H1 (cell line): ENCODE measurements around the gene RMP24.

Source experiments
- CTCF ChIA-PET: fragments of 300-600 bp; sonication (Branson Sonifier 250); formaldehyde crosslinking; loops from one replicate; lab custom pipeline; 2021; ENCODE audit not compliant: partially characterized antibody; lab: Charles Lee
- POLR2A ChIA-PET: fragments of 300-600 bp; sonication (Branson Sonifier 250); formaldehyde crosslinking; loops from one replicate; lab custom pipeline; 2021; ENCODE audit warnings: inconsistent platforms; ENCODE audit not compliant: partially characterized antibody; lab: Charles Lee
- DNase-seq, 2 experiments: peaks; one replicate each; pipeline versions ENCODE4 v3.0.0 to v3.0.0-alpha.2; 2010 to 2022; ENCODE audit warnings: low spot score in 2 of 2, low read depth in 1 of 2, mixed read lengths in 1 of 2
- FAIRE-seq: peaks from 2 replicates; lab custom pipeline; 2011; peaks lifted over from hg19 to GRCh38; lab: Jason Lieb, UNC
- H2AFZ ChIP-seq: 2 replicates; pipeline ENCODE4 v1.8.1; 2012; ENCODE audit warnings: low read length, inconsistent platforms
- H2AK5ac ChIP-seq: 2 replicates; pipeline ENCODE4 v1.6.1; 2013; ENCODE audit warnings: low read depth, low read length
- H2BK120ac ChIP-seq: replicated peaks from 2 replicates; pipeline ENCODE3; 2013; ENCODE audit warnings: low read depth, low read length, inconsistent platforms
- H2BK12ac ChIP-seq: 2 replicates; pipeline ENCODE4 v1.6.1; 2013; ENCODE audit warnings: low read depth, low read length
- H2BK15ac ChIP-seq: 2 replicates; pipeline ENCODE4 v1.6.1; 2013; ENCODE audit warnings: low read length
- H2BK20ac ChIP-seq: 2 replicates; pipeline ENCODE4 v1.6.1; 2013; ENCODE audit warnings: low read length
- H2BK5ac ChIP-seq: 2 replicates; pipeline ENCODE4 v1.6.1; 2013; ENCODE audit warnings: low read depth, low read length
- H3K14ac ChIP-seq: 2 replicates; pipeline ENCODE4 v1.6.1; 2013; ENCODE audit warnings: inconsistent platforms; ENCODE audit not compliant: insufficient read length
- H3K18ac ChIP-seq: 2 replicates; pipeline ENCODE4 v1.6.1; 2013; ENCODE audit warnings: low read length; ENCODE audit errors: extremely low read depth
- H3K23ac ChIP-seq: 2 replicates; pipeline ENCODE4 v1.6.1; 2013; ENCODE audit warnings: inconsistent platforms; ENCODE audit not compliant: insufficient read length
- H3K23me2 ChIP-seq: 2 replicates; pipeline ENCODE4 v1.6.1; 2013; ENCODE audit warnings: low read depth, low read length
- H3K27ac ChIP-seq: 2 replicates; pipeline ENCODE4 v1.6.1; 2011; ENCODE audit warnings: low read depth, low read length, inconsistent platforms
- H3K27me3 ChIP-seq, 4 experiments: replicated peaks in 1 of 4; 1 replicate in 1 of 4; 2 replicates in 3 of 4; pipeline versions ENCODE4 v1.6.1 to v1.8.1; 2011 to 2013; ENCODE audit warnings: low read length in 3 of 4, mild to moderate bottlenecking in 3 of 4, inconsistent platforms in 2 of 4, mixed read lengths in 2 of 4, moderate library complexity in 1 of 4; ENCODE audit not compliant: control insufficient read depth in 3 of 4, insufficient read depth in 3 of 4; ENCODE audit errors: extremely low read depth in 1 of 4
- H3K36me3 ChIP-seq, 4 experiments: 2 replicates each; pipeline versions ENCODE4 v1.6.1 to v1.8.1; 2011 to 2013; ENCODE audit warnings: mild to moderate bottlenecking in 4 of 4, low read length in 3 of 4, moderate library complexity in 2 of 4, control low read depth in 1 of 4, inconsistent platforms in 1 of 4; ENCODE audit not compliant: insufficient read depth in 4 of 4, control insufficient read depth in 2 of 4
- H3K4ac ChIP-seq: replicated peaks from 2 replicates; pipeline ENCODE3; 2013; ENCODE audit warnings: low read length, low read depth, mixed read lengths, inconsistent platforms; ENCODE audit not compliant: insufficient read length
- H3K4me1 ChIP-seq, 4 experiments: replicated peaks in 1 of 4; 1 replicate in 1 of 4; 2 replicates in 3 of 4; pipeline versions ENCODE4 v1.6.1 to v1.8.1; 2011 to 2013; ENCODE audit warnings: low read length in 3 of 4, inconsistent platforms in 2 of 4, mixed read lengths in 1 of 4; ENCODE audit not compliant: insufficient read depth in 4 of 4, control insufficient read depth in 3 of 4
- H3K4me2 ChIP-seq, 2 experiments: 2 replicates each; pipeline versions ENCODE4 v1.6.1 to v1.8.1; 2011 to 2013; ENCODE audit warnings: low read depth in 2 of 2, low read length in 2 of 2, control low read depth in 1 of 2, inconsistent platforms in 1 of 2, mild to moderate bottlenecking in 1 of 2; ENCODE audit not compliant: insufficient read depth in 1 of 2
- H3K4me3 ChIP-seq, 4 experiments: fragments of 200-600, 300-600 bp in 1 of 4; sonication (generic), shearing (Covaris generic), sonication (Bioruptor Twin) in 1 of 4; 2 replicates each; pipeline versions ENCODE4 v1.5.1 to v1.8.1; 2011 to 2016; ENCODE audit warnings: low read length in 4 of 4, low read depth in 3 of 4, control low read depth in 2 of 4, inconsistent platforms in 2 of 4, mild to moderate bottlenecking in 2 of 4, mixed read lengths in 1 of 4, moderate library complexity in 1 of 4; ENCODE audit not compliant: insufficient read depth in 2 of 4; ENCODE audit errors: extremely low read depth in 1 of 4
- H3K56ac ChIP-seq: replicated peaks from 2 replicates; pipeline ENCODE3; 2013; ENCODE audit warnings: low read depth, mild to moderate bottlenecking, mixed read lengths, low read length, inconsistent platforms; ENCODE audit not compliant: insufficient read length
- H3K79me1 ChIP-seq: 2 replicates; pipeline ENCODE4 v1.6.1; 2013; ENCODE audit warnings: low read depth, low read length, control low read depth
- H3K79me2 ChIP-seq, 2 experiments: 2 replicates each; pipeline versions ENCODE4 v1.6.1 to v1.8.1; 2012 to 2013; ENCODE audit warnings: low read length in 2 of 2, mild to moderate bottlenecking in 2 of 2, inconsistent platforms in 1 of 2; ENCODE audit not compliant: insufficient read depth in 2 of 2, control insufficient read depth in 1 of 2
- H3K9ac ChIP-seq, 4 experiments: replicated peaks in 1 of 4; 1 replicate in 1 of 4; 2 replicates in 3 of 4; pipeline versions ENCODE4 v1.6.1 to v1.8.1; 2011 to 2013; ENCODE audit warnings: low read depth in 3 of 4, low read length in 3 of 4, control low read depth in 2 of 4, mild to moderate bottlenecking in 2 of 4, moderate library complexity in 2 of 4, inconsistent platforms in 1 of 4; ENCODE audit errors: extremely low read depth in 1 of 4
- H3K9me3 ChIP-seq, 2 experiments: 2 replicates each; pipeline versions ENCODE4 v1.6.1 to v1.8.1; 2012 to 2013; ENCODE audit warnings: mild to moderate bottlenecking in 2 of 2, moderate library complexity in 2 of 2, control low read depth in 1 of 2, inconsistent platforms in 1 of 2, low read depth in 1 of 2, low read length in 1 of 2, mixed read lengths in 1 of 2; ENCODE audit not compliant: insufficient read depth in 2 of 2
- H4K20me1 ChIP-seq, 2 experiments: replicated peaks in 1 of 2; 2 replicates each; pipeline versions ENCODE3 to v1.8.1; 2011 to 2013; ENCODE audit warnings: inconsistent platforms in 2 of 2, low read length in 2 of 2, mild to moderate bottlenecking in 1 of 2; ENCODE audit not compliant: insufficient read depth in 2 of 2, control insufficient read depth in 1 of 2
- H4K5ac ChIP-seq: 2 replicates; pipeline ENCODE4 v1.6.1; 2013; ENCODE audit warnings: low read length, low read depth, mixed read lengths, inconsistent platforms; ENCODE audit not compliant: insufficient read length
- H4K8ac ChIP-seq: 2 replicates; pipeline ENCODE4 v1.8.0; 2013; ENCODE audit warnings: mild to moderate bottlenecking, moderate library complexity, low read length, inconsistent platforms; ENCODE audit not compliant: insufficient read depth; ENCODE audit errors: extremely low read depth
- H4K91ac ChIP-seq: replicated peaks from 2 replicates; pipeline ENCODE3; 2013; ENCODE audit warnings: low read length, mixed read lengths, inconsistent platforms; ENCODE audit not compliant: insufficient read length
- ZNF274 ChIP-seq: IDR thresholded peaks from 2 replicates; pipeline ENCODE4 v1.7.0; 2012; ENCODE audit warnings: low read length, borderline replicate concordance; ENCODE audit errors: extremely low read depth
- WGBS, 2 experiments: shearing (Covaris generic) in 1 of 2; methylation state at CpG; one replicate each; pipeline versions ENCODE4 v1.1.6 to v1.1.7; 2013 to 2015; ENCODE audit warnings: low lambda C conversion rate in 2 of 2, mixed read lengths in 2 of 2, inconsistent platforms in 1 of 2, low coverage in 1 of 2, missing lambda C conversion rate in 1 of 2; ENCODE audit not compliant: insufficient replicate concordance in 2 of 2, insufficient coverage in 1 of 2, insufficient read length in 1 of 2; ENCODE audit errors: extremely low coverage in 1 of 2, missing lambda C conversion rate in 1 of 2; 5-methylcytosine and 5-hydroxymethylcytosine counted together

RMP24 gene

GRCh38 chr18:35948080-35948479, 24.4 kb upstream of the RMP24 start:
- no peak overlapping the region; the same call in 1 of the 2 replicates for H2BK5ac ChIP-seq
- DNase-seq (no peak), FAIRE-seq (no peak)
- WGBS, 2 experiments = 74% methylated on average over 3 of the region's 3 CpGs; no CpG with 5 or more reads in 1 of the 2 experiments
- H3K23ac ChIP-seq = no peak overlapping the region
- H3K36me3 ChIP-seq = peaks cover 0 to 14% (median 3%) of the 10 kb centered on the region in 4 experiments; a peak in 2 of 8 replicates
- H2AFZ ChIP-seq = no peak overlapping the region
- peaks cover 4% of the 10 kb centered on the region; the same call in 1 of the 2 replicates for H3K23me2 ChIP-seq
- no peak overlapping the region for H2BK20ac ChIP-seq
- no peak overlapping the region for H3K56ac ChIP-seq
- no peak overlapping the region for H2BK12ac ChIP-seq
- no peak overlapping the region for H3K4ac ChIP-seq
- H4K8ac ChIP-seq = no peak overlapping the region
- POLR2A ChIA-PET = interaction anchor here (1.4 kb wide), 1 partner anchor 192 kb away, joined by 5 read pairs; no protein-coding TSS in a partner anchor
- H2BK15ac ChIP-seq = no peak overlapping the region
- H3K79me1 ChIP-seq = 0 out of 2 replicates have a peak, but pooled peaks cover 10% of the 10 kb centered on the region
- H3K4me3 ChIP-seq = peak overlapping the region in 1 of 4 experiments; percentile 1; a peak in 1 of 8 replicates
- H2AK5ac ChIP-seq = no peak overlapping the region
- H3K27ac ChIP-seq = no peak overlapping the region
- no peak overlapping the region for H4K5ac ChIP-seq
- peaks cover 0 to 2% of the 10 kb centered on the region in 2 experiments for H4K20me1 ChIP-seq
- CTCF ChIA-PET = interaction anchor here (0.9 to 6.1 kb wide), 7 partner anchors 9 to 192 kb away, joined by 3 to 78 read pairs (median 3); no protein-coding TSS in a partner anchor
- H3K79me2 ChIP-seq = peaks cover 0 to 40% of the 10 kb centered on the region in 2 experiments; a peak in 3 of 4 replicates
- no peak overlapping the region for H2BK120ac ChIP-seq
- H3K4me2 ChIP-seq = peak overlapping the region in 1 of 2 experiments; percentile 99; a peak in 1 of 4 replicates
- no peak for TF ChIP-seq ZNF274
- H3K18ac ChIP-seq = no peak overlapping the region
- peaks cover 0 to 7% (median 2%) of the 10 kb centered on the region in 4 experiments; a peak in 4 of 7 replicates for H3K4me1 ChIP-seq
- H3K9ac ChIP-seq = no peak overlapping the region
- H3K9me3 ChIP-seq = no peaks in the 10 kb centered on the region
- no peak overlapping the region for H4K91ac ChIP-seq
- H3K27me3 ChIP-seq = no peaks in the 10 kb centered on the region
- no peak overlapping the region for H3K14ac ChIP-seq
